ENCODE measurements around the gene VAT1L.
A peak's percentile ranks its signal among the peaks of the same experiment; 100 is the strongest.

VAT1L gene

GRCh38 chr16:77896415-77897128 lies 108.2 kb downstream of the VAT1L start:
- DNase-seq = peak; percentile 3
- in situ Hi-C loops (cut with MboI; ENCODE audit: low pct_unique_long_range_greater_than_20kb, low sequenced_read_pairs) = no loop called here

- DNase-seq = no peak
- in situ Hi-C loops (cut with MboI; ENCODE audit: low pct_unique_long_range_greater_than_20kb, low sequenced_read_pairs) = no loop called here
These were observed 108.7 kb downstream of the VAT1L start for GRCh38 chr16:77897129-77897437.

- no peak for DNase-seq
- in situ Hi-C loops (cut with MboI; ENCODE audit: low pct_unique_long_range_greater_than_20kb, low sequenced_read_pairs) = no loop called here
These were observed 109.7 kb downstream of the VAT1L start for GRCh38 chr16:77897831-77898605.

- in situ Hi-C loops (cut with MboI; ENCODE audit: low pct_unique_long_range_greater_than_20kb, low sequenced_read_pairs) = no loop called here
- DNase-seq = no peak
These were observed 110.4 kb downstream of the VAT1L start for GRCh38 chr16:77898671-77899211.

GRCh38 chr16:77899416-77899815 lies 111.1 kb downstream of the VAT1L start:
- DNase-seq = no peak
- in situ Hi-C loops (cut with MboI; ENCODE audit: low pct_unique_long_range_greater_than_20kb, low sequenced_read_pairs) = no loop called here

- in situ Hi-C loops (cut with MboI; ENCODE audit: low pct_unique_long_range_greater_than_20kb, low sequenced_read_pairs) = no loop called here
- DNase-seq = no peak
These were observed 117.1 kb downstream of the VAT1L start for GRCh38 chr16:77905374-77905920.

- in situ Hi-C loops (cut with MboI; ENCODE audit: low pct_unique_long_range_greater_than_20kb, low sequenced_read_pairs) = no loop called here
- no peak for DNase-seq
These were observed 121.7 kb downstream of the VAT1L start for GRCh38 chr16:77910021-77910420.

GRCh38 chr16:77912617-77913016 lies 124.3 kb downstream of the VAT1L start:
- in situ Hi-C loops (cut with MboI; ENCODE audit: low pct_unique_long_range_greater_than_20kb, low sequenced_read_pairs) = no loop called here
- DNase-seq = no peak

- in situ Hi-C loops (cut with MboI; ENCODE audit: low pct_unique_long_range_greater_than_20kb, low sequenced_read_pairs) = no loop called here
- no peak for DNase-seq
These were observed 125.4 kb downstream of the VAT1L start for GRCh38 chr16:77913738-77914253.

- in situ Hi-C loops (cut with MboI; ENCODE audit: low pct_unique_long_range_greater_than_20kb, low sequenced_read_pairs) = no loop called here
These were observed 127.7 kb downstream of the VAT1L start for GRCh38 chr16:77916111-77916510.

GRCh38 chr16:77917971-77918370 lies 129.6 kb downstream of the VAT1L start:
- DNase-seq = no peak
- in situ Hi-C loops (cut with MboI; ENCODE audit: low pct_unique_long_range_greater_than_20kb, low sequenced_read_pairs) = no loop called here

More at GRCh38 chr16:77916111-77916510, 127.7 kb downstream of the VAT1L start:
- DNase-seq = no peak

GRCh38 chr16:77918809-77919707 lies 130.7 kb downstream of the VAT1L start:
- in situ Hi-C loops (cut with MboI; ENCODE audit: low pct_unique_long_range_greater_than_20kb, low sequenced_read_pairs) = no loop called here
- no peak for DNase-seq

GRCh38 chr16:77919761-77920415 lies 131.5 kb downstream of the VAT1L start:
- in situ Hi-C loops (cut with MboI; ENCODE audit: low pct_unique_long_range_greater_than_20kb, low sequenced_read_pairs) = no loop called here
- DNase-seq = no peak

GRCh38 chr16:77920984-77921383 lies 132.6 kb downstream of the VAT1L start:
- DNase-seq = no peak
- in situ Hi-C loops (cut with MboI; ENCODE audit: low pct_unique_long_range_greater_than_20kb, low sequenced_read_pairs) = no loop called here

- no peak for DNase-seq
- in situ Hi-C loops (cut with MboI; ENCODE audit: low pct_unique_long_range_greater_than_20kb, low sequenced_read_pairs) = no loop called here
These were observed 133.9 kb downstream of the VAT1L start for GRCh38 chr16:77922228-77922754.

- DNase-seq = no peak
These were observed 137.2 kb downstream of the VAT1L start for GRCh38 chr16:77925531-77925930.

GRCh38 chr16:77928096-77928495 lies 139.7 kb downstream of the VAT1L start:
- no peak for DNase-seq
- in situ Hi-C loops (cut with MboI; ENCODE audit: low pct_unique_long_range_greater_than_20kb, low sequenced_read_pairs) = no loop called here

More at GRCh38 chr16:77925531-77925930, 137.2 kb downstream of the VAT1L start:
- in situ Hi-C loops (cut with MboI; ENCODE audit: low pct_unique_long_range_greater_than_20kb, low sequenced_read_pairs) = no loop called here

- in situ Hi-C loops (cut with MboI; ENCODE audit: low pct_unique_long_range_greater_than_20kb, low sequenced_read_pairs) = no loop called here
- DNase-seq = no peak
These were observed 140.6 kb downstream of the VAT1L start for GRCh38 chr16:77929004-77929403.
